ENCODE measurements around the gene AP2S1.
"Not testable (repeated sequence)": the region's sequence is repeated elsewhere in the genome, so short reads cannot be mapped to it uniquely, and the experiment has no call there.

The AP2S1 gene

DNA sequence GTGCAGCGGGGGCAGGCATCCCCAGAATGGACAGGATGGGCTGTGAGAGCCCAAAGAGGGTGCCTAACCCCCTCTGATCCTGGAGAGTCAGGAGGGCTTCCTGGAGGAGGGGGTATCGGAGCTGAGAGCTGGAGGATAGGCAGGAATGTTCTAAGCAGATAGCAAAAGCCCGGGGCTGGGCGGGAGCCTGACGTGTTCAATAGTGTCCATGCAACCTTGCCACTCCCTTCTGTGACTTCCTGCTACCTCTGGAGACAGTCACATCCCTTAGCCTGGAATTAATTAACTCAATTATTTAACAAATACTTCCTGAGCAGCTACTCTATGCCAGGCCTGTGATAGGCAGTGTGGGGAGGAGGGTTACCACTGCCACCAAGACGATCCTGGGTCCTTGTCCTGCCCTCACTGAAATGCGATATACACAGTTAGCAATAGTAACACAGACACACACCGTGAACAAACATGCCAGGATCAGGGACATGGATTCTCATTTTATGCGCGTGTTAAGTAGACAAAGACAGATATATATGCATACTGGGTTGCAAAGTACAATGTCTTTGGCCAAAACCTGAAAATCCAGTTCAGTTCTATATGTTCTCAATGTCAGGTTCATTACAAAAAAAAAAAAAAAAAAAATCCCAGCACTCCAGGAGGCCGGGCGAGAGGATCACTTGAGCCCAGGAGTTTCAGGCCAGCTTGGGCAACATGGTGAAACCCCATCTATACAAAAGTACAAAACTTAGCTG lies 10.7 kb downstream of the AP2S1 start:
- no peak for DNase-seq

GRCh38 chr19:46838160-46838559 lies 12.5 kb downstream of the AP2S1 start:
- DNase-seq = no peak

DNA sequence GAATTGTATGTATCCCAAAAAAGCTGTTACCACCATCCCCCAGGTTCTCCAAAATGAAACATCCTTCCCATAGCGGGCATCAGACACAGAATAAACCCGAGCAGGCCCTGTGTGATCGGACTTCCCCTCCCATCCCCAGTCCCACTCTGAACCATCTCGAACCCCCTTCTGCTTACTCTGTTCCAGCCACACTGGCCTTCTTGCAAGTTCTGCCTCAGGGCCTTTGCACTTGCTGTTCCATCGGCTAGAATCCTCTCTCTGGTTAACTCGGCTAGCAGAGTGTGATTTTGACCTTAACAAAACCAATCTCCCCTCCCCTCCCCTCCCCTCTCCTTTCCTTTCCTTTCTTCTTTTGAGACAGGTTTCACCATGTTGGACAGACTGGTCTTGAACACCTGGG lies 15.7 kb downstream of the AP2S1 start:
- no peak for DNase-seq

DNA sequence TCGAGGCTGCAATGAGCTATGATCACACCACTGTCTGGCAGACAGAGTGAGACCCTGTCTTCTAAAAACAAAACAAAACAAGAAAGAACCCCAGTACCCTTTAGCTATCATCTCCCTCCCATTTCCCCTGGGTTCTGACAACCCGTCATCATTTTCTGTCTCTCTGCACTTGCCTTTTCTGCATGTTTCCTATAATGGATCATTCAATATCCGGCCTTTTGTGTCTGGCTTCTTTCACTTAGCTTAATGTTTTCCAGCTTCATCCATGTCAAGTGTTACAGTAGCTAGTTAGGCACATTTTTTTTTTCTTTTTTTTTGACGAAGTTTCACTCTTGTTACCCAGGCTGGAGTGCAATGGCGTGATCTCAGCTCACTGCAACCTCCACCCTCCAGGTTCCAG lies 16.5 kb downstream of the AP2S1 start:
- no peak for DNase-seq

DNA sequence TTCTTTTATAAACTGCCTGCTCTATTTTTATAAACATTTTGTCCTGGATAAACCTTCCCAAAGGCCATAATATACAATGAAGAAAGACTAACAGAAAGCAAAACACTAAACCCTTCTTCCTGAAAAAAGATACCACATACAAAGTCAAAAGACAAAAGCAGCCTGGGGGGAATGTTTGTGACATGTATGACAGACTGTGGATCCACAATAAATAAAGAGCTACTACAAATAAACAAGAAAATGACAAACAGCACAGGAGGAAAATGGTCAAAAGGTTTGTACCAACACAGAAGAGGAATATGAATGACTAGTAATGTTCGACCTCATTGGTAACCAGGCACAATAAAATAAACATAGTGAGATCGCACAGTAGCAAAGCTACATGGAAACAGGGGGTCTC lies 19.8 kb downstream of the AP2S1 start:
- no peak for DNase-seq

DNA sequence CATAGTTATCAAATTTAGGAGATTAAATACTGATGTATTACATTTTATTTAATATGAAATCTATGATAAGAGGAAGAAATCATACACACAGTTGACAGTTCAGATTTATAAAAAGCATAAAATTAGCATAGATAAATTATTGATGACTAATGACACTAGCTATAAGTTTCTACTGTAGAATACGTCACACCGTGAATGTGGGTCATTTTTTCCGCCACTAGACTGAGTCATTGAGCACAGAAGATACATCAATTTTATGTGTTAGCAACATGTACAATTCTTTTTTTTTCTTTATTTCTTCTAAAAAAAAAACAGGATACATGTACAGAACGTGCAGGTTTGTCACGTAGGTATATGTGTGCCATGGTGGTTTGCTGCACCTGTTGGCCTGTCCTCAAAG lies 22.2 kb downstream of the AP2S1 start:
- DNase-seq = no peak

DNA sequence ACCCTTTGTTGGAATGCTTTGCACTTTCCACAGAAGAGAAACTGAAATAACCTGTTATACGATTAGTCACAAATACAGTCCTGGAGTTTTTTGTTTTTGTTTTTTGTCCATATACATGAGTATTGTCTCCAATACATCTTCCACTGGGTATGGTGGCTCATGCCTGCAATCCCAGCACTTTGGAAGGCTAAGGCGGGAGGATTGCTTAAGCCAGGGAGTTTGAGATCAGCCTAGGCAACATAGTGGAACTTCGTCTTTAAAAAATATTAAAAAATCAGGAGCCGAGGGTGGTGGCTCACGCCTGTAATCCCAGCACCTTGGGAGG lies 25.0 kb downstream of the AP2S1 start:
- no peak for DNase-seq

DNA sequence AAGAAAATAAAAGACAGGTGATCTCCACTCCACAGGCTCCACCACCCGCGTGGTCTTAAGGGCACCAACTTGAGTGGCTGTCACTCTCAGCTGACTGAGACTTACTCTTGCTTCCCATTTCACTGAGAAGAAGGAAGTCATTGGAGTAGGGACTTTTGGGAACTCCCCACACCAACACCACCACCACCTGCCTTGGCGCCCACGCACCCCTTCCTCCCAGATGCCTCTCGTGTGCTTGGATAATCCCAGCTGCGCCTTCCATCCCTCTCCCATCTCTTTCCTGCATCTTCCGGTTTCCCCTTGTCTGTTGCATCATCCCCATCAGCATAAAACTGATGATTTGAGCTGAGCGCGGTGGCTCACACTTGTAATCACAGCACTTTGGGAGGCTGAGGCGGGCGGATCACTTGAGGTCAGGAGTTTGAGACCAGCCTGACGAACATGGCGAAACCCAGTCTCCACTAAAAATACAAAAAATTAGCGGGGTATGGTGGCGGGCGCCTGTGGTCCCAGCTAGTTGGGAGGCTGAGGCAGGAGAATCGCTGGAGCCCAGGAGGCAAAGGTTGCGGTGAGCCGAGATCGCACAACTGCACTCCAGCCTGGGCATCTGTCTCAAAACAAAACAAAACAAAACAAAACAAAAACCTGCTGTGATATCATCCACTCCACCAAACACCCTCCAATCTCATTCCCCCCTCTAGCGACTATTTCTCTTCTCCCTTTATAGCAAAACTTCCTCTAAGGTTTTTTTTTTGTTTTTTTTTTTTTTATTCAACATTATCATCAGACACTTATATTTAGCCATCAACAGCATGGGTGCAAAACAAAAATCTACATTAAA lies 25.5 kb downstream of the AP2S1 start:
- DNase-seq = no peak

DNA sequence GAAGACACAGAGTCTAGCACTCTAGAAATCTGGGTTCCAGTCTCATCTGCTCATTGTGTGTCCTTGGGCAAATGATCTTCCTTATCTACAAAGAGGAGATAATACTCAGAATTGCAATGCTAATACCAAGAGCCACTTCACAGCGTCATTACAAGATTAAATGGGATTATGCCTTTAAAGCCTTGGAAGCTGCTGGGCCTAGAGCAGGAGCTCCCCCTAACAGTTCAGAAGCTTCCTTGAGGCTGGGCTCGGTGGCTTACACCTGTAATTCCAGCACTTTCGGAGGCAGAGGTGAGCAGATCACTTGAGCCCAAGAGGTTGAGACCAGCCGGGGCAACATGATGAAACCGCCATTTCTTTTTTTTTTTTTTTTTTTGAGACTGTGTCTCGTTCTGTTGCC lies 27.6 kb downstream of the AP2S1 start:
- DNase-seq = no peak

- not testable (repeated sequence) for DNase-seq
Observed at GRCh38 chr19:46822410-46822787, 28.2 kb downstream of the AP2S1 start.

- peak; percentile 76 for DNase-seq
Observed at GRCh38 chr19:46821512-46822409, 28.9 kb downstream of the AP2S1 start.

GRCh38 chr19:46818812-46819211 lies 31.8 kb downstream of the AP2S1 start:
- DNase-seq = no peak

DNA sequence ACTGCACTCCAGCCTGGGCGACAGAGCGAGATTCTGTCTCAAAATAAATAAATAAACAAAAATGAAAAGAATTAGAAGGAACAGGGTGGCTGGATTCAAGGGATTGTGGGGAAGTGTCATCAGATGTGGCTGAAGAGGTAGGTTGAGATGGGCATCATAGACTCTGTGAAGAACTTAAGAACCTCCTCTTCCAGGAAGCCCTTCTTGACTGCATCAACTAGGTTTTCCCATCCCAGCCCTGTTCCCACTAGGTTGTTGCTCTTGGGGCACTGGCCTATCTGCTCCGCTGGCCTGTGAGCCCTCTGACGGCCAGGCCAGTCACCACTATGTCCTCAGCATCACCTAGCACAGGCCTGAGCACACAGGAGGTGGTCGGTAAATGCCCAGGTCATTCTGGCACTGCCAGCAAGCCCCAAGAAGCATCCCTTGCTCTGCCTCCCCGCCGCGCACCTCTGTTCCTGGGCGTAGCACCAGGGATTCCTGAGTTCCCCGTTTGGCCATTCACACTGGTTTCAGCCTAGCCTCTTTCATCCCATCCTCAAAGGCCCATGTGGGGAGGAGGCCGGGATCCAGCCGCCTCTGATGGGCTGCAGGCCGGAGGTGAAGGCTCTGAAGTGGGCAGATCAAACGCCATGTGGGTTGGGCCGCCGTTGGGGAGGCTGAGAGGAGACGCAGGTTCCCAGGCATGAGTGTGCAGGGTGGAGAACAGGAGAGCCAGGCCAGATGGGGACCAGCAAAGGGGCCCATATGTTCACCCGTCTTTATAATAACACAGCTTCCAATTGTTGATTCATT lies 34.6 kb downstream of the AP2S1 start:
- no peak for DNase-seq

DNA sequence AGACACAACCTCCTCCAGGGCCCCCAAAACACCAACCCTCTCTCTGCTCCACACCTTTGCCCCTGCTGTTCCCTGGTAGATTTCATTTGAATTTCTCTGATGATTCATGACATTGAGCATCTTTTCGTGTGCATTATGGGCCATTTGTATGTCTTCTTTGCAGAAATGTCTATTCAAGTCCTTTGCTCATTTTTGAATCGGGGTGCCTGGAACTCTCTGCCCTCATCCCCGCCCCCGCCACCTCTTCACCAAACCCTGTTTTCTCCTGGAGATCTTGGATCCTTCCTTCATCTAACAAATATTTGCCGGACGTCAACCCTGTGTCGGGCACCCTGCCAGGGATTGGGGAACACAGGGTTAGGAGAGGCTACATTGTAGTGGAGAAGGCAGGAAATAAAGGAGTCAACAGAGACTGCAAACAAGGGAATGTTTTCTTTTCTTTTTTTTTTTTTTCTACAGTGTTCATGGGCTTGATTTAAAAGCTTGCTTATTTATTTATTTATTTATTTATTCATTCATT lies 36.7 kb downstream of the AP2S1 start:
- DNase-seq = no peak

- no peak for DNase-seq
Observed at GRCh38 chr19:46812977-46813838, 37.4 kb downstream of the AP2S1 start.

DNA sequence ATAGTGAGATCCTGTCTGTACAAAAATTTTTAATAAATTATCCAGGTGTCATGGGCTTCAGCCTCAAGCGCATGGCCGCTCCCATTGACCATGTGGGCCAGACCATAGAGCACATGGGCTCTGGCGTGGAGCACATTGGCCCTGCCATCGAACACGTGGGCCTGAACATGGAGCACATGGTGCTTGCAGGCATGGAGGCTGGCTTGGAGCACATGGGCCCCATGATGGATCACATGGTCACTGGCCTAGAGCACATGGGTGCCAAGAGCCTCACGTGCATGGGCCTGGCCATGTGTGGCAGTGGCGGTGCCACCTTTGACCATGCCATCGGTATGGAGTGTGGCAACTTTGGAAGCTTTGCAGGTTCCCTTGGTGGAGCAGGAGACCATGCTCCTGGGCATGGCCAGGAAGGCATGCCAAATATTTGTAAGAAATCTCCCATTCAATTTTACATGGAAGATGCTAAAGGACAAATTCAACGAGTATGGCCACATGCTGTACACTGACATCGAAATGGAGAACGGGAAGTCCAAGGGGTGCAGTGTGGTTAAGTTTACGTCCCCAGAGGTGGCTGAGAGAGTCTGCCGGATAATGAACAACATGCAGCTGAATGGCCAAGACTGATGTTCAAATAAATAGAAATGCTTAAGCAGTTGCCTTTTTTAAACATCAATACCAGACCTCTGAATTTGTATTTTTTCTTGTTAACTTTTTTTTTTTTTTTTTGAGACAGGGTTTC lies 40.9 kb downstream of the AP2S1 start:
- no peak for DNase-seq

- no peak for DNase-seq
Observed at GRCh38 chr19:46806656-46807055, 44.0 kb downstream of the AP2S1 start.

GRCh38 chr19:46804432-46804831 lies 46.2 kb downstream of the AP2S1 start:
- DNase-seq = not testable (repeated sequence)

- DNase-seq = no peak
Observed at GRCh38 chr19:46803555-46803954, 47.1 kb downstream of the AP2S1 start.

- DNase-seq = no peak
Observed at GRCh38 chr19:46802152-46802551, 48.5 kb downstream of the AP2S1 start.

GRCh38 chr19:46798713-46799112 lies 51.9 kb downstream of the AP2S1 start:
- no peak for DNase-seq
